ENCODE measurements around the gene ZFP91.

Gene ZFP91

GRCh38 chr11:58659910-58660570 is 81.2 kb downstream of the ZFP91 start:
- DNase-seq (ENCODE audit: low spot score) (no peak), FAIRE-seq (no peak)

All from RCC 7860 (cell line).